Uterus (tissue), 2 donors: Measurements from ENCODE around the gene SYCP2L.

Experiments used
- CTCF ChIP-seq, 4 experiments: fragments of 200-600 bp in 2 of 4; fragments of 450-650 bp in 2 of 4; sonication (generic) in 2 of 4; IDR thresholded peaks; one replicate each; pipeline ENCODE4 v1.5.1; 2016 to 2019; ENCODE audit warnings: antibody characterized with exemption in 4 of 4, mild to moderate bottlenecking in 2 of 4, moderate library complexity in 1 of 4
- POLR2A ChIP-seq, 2 donors: fragments of 450-650 bp; IDR thresholded peaks; one replicate each; pipeline ENCODE4 v1.6.1; 2016; ENCODE audit warnings: antibody characterized with exemption in 2 of 2, mild to moderate bottlenecking in 1 of 2, moderate library complexity in 1 of 2

- TF ChIP-seq CTCF (IDR thresholded peaks at IDR 0.05) (no peak), POLR2A (IDR thresholded peaks at IDR 0.05) (no peak)
Measured at GRCh38 chr6:10904015-10904414, 17.2 kb downstream of the SYCP2L start.
